Osteocyte (in vitro differentiated cells): ENCODE data around the gene OR2T3. TPM values are rescaled to one million over a fixed set of nuclear protein-coding genes. Genes with fewer than 3 reads are reported as not detected.
"Not testable (repeated sequence)": the region's sequence is repeated elsewhere in the genome, so short reads cannot be mapped to it uniquely, and the experiment has no call there.

Experiments used
- DNase-seq: peaks from one replicate; pipeline ENCODE4 v3.0.0; 2021; ENCODE audit warnings: mixed read lengths; ENCODE audit not compliant: unreplicated experiment; ENCODE audit errors: extremely low spot score
- H3K27ac Mint-ChIP-seq: one replicate; pipeline ENCODE4 v1.8.0; 2021; ENCODE audit warnings: mild to moderate bottlenecking, mixed read lengths; ENCODE audit not compliant: unreplicated experiment
- H3K27me3 Mint-ChIP-seq: one replicate; pipeline ENCODE4 v1.8.0; 2021; ENCODE audit warnings: mixed read lengths; ENCODE audit not compliant: unreplicated experiment
- H3K36me3 Mint-ChIP-seq: one replicate; pipeline ENCODE4 v1.8.0; 2021; ENCODE audit warnings: mixed read lengths; ENCODE audit not compliant: unreplicated experiment
- H3K4me1 Mint-ChIP-seq: one replicate; pipeline ENCODE4 v1.8.0; 2021; ENCODE audit warnings: mixed read lengths; ENCODE audit not compliant: unreplicated experiment
- H3K4me3 Mint-ChIP-seq: one replicate; pipeline ENCODE4 v1.8.0; 2021; ENCODE audit warnings: mild to moderate bottlenecking, moderate library complexity, mixed read lengths; ENCODE audit not compliant: unreplicated experiment
- H3K9me3 Mint-ChIP-seq: one replicate; pipeline ENCODE4 v1.8.0; 2021; ENCODE audit warnings: mixed read lengths; ENCODE audit not compliant: unreplicated experiment
- total RNA-seq: library from RNA; stranded (reverse); gene quantifications from 2 replicates; pipeline ENCODE4 v1.2.1, GENCODE V29; 2021
- TF ChIP-seq, protein P1 (sequence below): fragments of 200-600 bp; sonication (generic); IDR thresholded peaks from 2 replicates; pipeline ENCODE4 v1.5.0; 2021; ENCODE audit warnings: antibody characterized with exemption, mild to moderate bottlenecking, moderate library complexity

OR2T3 gene
- total RNA-seq, 1 donor from 2014 or later, result not detected

GRCh38 chr1:248471154-248471553, 2.0 kb upstream of the OR2T3 start:
- no peak overlapping the region for H3K27ac Mint-ChIP-seq
- no peaks in the 10 kb centered on the region for H3K36me3 Mint-ChIP-seq
- DNase-seq, result no peak
- TF ChIP-seq, protein P1, sequence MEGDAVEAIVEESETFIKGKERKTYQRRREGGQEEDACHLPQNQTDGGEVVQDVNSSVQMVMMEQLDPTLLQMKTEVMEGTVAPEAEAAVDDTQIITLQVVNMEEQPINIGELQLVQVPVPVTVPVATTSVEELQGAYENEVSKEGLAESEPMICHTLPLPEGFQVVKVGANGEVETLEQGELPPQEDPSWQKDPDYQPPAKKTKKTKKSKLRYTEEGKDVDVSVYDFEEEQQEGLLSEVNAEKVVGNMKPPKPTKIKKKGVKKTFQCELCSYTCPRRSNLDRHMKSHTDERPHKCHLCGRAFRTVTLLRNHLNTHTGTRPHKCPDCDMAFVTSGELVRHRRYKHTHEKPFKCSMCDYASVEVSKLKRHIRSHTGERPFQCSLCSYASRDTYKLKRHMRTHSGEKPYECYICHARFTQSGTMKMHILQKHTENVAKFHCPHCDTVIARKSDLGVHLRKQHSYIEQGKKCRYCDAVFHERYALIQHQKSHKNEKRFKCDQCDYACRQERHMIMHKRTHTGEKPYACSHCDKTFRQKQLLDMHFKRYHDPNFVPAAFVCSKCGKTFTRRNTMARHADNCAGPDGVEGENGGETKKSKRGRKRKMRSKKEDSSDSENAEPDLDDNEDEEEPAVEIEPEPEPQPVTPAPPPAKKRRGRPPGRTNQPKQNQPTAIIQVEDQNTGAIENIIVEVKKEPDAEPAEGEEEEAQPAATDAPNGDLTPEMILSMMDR, result no peak
- no peaks in the 10 kb centered on the region for H3K27me3 Mint-ChIP-seq
- H3K9me3 Mint-ChIP-seq, result peaks cover 32% of the 10 kb centered on the region
- no peaks in the 10 kb centered on the region for H3K4me1 Mint-ChIP-seq
- no peak overlapping the region for H3K4me3 Mint-ChIP-seq

DNA sequence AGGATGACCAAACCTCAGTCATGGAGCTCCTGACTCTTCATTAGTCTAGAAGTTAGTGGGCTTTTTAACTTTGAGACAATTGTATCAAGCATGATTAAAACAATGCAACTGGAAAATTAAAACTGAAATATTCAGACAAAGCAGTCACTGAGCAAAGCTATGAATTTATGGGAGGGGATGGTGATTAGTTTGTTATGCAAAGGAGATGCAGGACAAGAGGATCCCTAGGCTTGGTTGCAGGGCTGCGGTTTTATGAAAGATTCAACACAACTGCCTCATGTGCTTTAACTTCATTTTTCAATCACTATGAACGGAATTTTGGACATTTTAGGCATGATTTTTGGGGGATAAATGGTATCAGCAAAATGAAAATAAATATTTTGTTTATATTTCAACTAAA, 1.0 kb upstream of the OR2T3 start:
- not testable (repeated sequence) for H3K27me3 Mint-ChIP-seq, H3K4me1 Mint-ChIP-seq, DNase-seq, H3K27ac Mint-ChIP-seq, H3K4me3 Mint-ChIP-seq, H3K36me3 Mint-ChIP-seq
- H3K9me3 Mint-ChIP-seq, result peaks cover 31% of the 10 kb centered on the region

GRCh38 chr1:248475660-248476059, 2.5 kb downstream of the OR2T3 start:
- not testable (repeated sequence) for H3K4me3 Mint-ChIP-seq

GRCh38 chr1:248481686-248482579, 8.8 kb downstream of the OR2T3 start:
- H3K27me3 Mint-ChIP-seq, H3K4me1 Mint-ChIP-seq, H3K4me3 Mint-ChIP-seq, DNase-seq, H3K36me3 Mint-ChIP-seq, H3K27ac Mint-ChIP-seq: not testable (repeated sequence)
- H3K9me3 Mint-ChIP-seq, result peaks cover 19% of the 10 kb centered on the region

More at GRCh38 chr1:248475660-248476059, 2.5 kb downstream of the OR2T3 start:
- not testable (repeated sequence) for H3K36me3 Mint-ChIP-seq, H3K27me3 Mint-ChIP-seq, DNase-seq, H3K4me1 Mint-ChIP-seq, H3K27ac Mint-ChIP-seq
- H3K9me3 Mint-ChIP-seq, result peaks cover 18% of the 10 kb centered on the region

- H3K36me3 Mint-ChIP-seq, DNase-seq, H3K9me3 Mint-ChIP-seq, H3K4me3 Mint-ChIP-seq, H3K27me3 Mint-ChIP-seq, H3K27ac Mint-ChIP-seq, H3K4me1 Mint-ChIP-seq: not testable (repeated sequence)
Measured at GRCh38 chr1:248488289-248488688, 15.1 kb downstream of the OR2T3 start, which contains the start of gene OR2T5. Gene OR2T5 (plus strand): TSS chr1:248488589. CDS start chr1:248488589, 0 bp downstream.

DNA sequence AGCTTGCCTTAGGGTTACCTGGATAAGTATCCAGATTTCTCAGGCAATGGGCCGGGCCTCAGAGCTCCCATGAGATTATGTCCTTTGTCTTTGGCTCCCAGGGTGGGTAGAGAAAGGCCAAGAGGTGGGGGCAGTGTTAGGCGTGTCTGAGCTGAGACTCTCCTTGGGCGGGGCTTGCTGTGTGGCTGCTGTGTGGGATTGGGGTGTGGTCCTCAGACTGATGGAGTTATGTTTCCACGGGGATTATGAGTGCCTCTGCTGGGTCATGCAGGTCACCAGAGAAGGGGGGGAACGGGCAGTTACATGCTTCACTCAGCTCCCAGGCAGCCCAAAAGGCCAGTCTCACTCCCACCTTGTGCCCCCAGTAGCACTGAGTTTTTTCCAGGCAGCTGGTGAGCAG, 23.5 kb downstream of the OR2T3 start:
- DNase-seq, H3K9me3 Mint-ChIP-seq, H3K27ac Mint-ChIP-seq, H3K36me3 Mint-ChIP-seq, H3K4me3 Mint-ChIP-seq, H3K27me3 Mint-ChIP-seq, H3K4me1 Mint-ChIP-seq: not testable (repeated sequence)

- DNase-seq, H3K36me3 Mint-ChIP-seq: not testable (repeated sequence)
Measured at GRCh38 chr1:248500305-248501035, 27.3 kb downstream of the OR2T3 start.

GRCh38 chr1:248507773-248508172, 34.6 kb downstream of the OR2T3 start, which contains the start of gene OR2G6:
Gene OR2G6 (plus strand): TSS chr1:248508073. CDS start chr1:248521647, 13,574 bp downstream.
- not testable (repeated sequence) for H3K27me3 Mint-ChIP-seq, H3K4me1 Mint-ChIP-seq, H3K9me3 Mint-ChIP-seq, H3K27ac Mint-ChIP-seq, H3K36me3 Mint-ChIP-seq, H3K4me3 Mint-ChIP-seq, DNase-seq

More at GRCh38 chr1:248500305-248501035, 27.3 kb downstream of the OR2T3 start:
- H3K27ac Mint-ChIP-seq, H3K9me3 Mint-ChIP-seq, H3K4me1 Mint-ChIP-seq, H3K27me3 Mint-ChIP-seq, H3K4me3 Mint-ChIP-seq: not testable (repeated sequence)

GRCh38 chr1:248510217-248510616, 37.1 kb downstream of the OR2T3 start:
- DNase-seq, H3K4me1 Mint-ChIP-seq, H3K9me3 Mint-ChIP-seq, H3K36me3 Mint-ChIP-seq, H3K4me3 Mint-ChIP-seq, H3K27ac Mint-ChIP-seq, H3K27me3 Mint-ChIP-seq: not testable (repeated sequence)
